Central memory CD8-positive, alpha-beta T cell (primary cell): ENCODE measurements around the gene ASH1L.
A peak's percentile ranks its signal among the peaks of the same experiment; 100 is the strongest.
"Not testable (repeated sequence)": the region's sequence is repeated elsewhere in the genome, so short reads cannot be mapped to it uniquely, and the experiment has no call there.

Source experiments
- ATAC-seq: fragments of 150-1000 bp; cut with Tn5 transposase; replicated peaks from 2 replicates; pipeline ENCODE4 v1.10.0; 2022; ENCODE audit warnings: mild to moderate bottlenecking, moderate FRiP score, moderate number of reproducible peaks; ENCODE audit not compliant: poor library complexity, severe bottlenecking; ENCODE audit errors: extremely low read depth
- DNase-seq, 2 donors: peaks; one replicate each; pipeline ENCODE4 v3.0.0; 2021; ENCODE audit warnings: low spot score in 2 of 2
- H3K27ac Mint-ChIP-seq: one replicate; pipeline ENCODE4 v1.8.0; 2022; ENCODE audit warnings: low read depth, mild to moderate bottlenecking, moderate library complexity, mixed read lengths
- H3K27me3 Mint-ChIP-seq: one replicate; pipeline ENCODE4 v1.8.0; 2022; ENCODE audit warnings: mixed read lengths
- H3K36me3 Mint-ChIP-seq: one replicate; pipeline ENCODE4 v1.8.0; 2022; ENCODE audit warnings: mild to moderate bottlenecking, moderate library complexity, mixed read lengths; ENCODE audit not compliant: insufficient read depth
- H3K4me1 Mint-ChIP-seq: one replicate; pipeline ENCODE4 v1.8.0; 2022; ENCODE audit warnings: mixed read lengths
- H3K4me3 Mint-ChIP-seq: one replicate; pipeline ENCODE4 v1.8.0; 2022; ENCODE audit warnings: mild to moderate bottlenecking, moderate library complexity, mixed read lengths
- H3K9me3 Mint-ChIP-seq: one replicate; pipeline ENCODE4 v1.8.0; 2022; ENCODE audit warnings: mixed read lengths

ASH1L gene

GRCh38 chr1:155589282-155589681 is 26.7 kb upstream of the ASH1L start:
- not testable (repeated sequence) for H3K27ac Mint-ChIP-seq, H3K4me3 Mint-ChIP-seq, H3K4me1 Mint-ChIP-seq, H3K36me3 Mint-ChIP-seq, H3K27me3 Mint-ChIP-seq, DNase-seq, H3K9me3 Mint-ChIP-seq, ATAC-seq

DNA sequence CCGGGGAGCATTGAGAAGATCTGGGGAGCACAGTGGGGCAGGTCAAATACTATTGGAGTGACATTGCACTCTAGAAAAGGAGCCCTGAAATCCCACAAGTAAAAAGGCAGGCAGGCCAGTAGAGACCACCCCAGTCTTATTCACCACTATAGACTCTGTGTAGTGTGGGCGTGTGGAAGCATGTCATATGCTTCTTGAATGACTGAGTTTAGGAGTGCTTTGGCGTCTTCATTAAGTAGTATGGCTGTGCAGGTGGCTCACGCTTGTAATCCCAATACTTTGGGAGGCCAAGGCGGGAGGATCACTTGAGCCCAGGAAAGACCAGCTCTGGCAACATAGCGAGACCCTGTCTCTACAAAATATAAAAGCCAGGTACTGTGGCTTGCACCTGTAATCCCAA is 21.2 kb upstream of the ASH1L start:
- H3K9me3 Mint-ChIP-seq, H3K4me3 Mint-ChIP-seq, H3K4me1 Mint-ChIP-seq, H3K27ac Mint-ChIP-seq, DNase-seq, ATAC-seq, H3K27me3 Mint-ChIP-seq, H3K36me3 Mint-ChIP-seq: not testable (repeated sequence)

DNA sequence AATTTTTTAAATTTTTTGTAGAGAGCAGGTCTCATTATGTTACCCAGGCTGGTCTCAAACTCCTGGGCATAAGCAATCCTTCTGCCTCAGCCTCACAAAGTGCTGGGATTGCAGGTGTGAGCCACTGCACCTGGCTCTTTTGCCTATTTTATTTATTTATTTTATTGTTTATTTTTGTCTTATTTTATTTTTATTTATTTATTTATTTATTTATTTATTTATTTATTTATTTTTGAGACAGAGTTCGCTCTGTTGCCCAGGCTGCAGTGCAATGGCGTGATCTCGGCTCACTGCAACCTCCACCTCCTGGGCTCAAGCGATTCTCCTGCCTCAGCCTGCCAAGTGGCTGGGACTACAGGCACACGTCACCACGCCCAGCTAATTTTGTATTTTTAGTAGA is 13.0 kb upstream of the ASH1L start:
- ATAC-seq, H3K4me1 Mint-ChIP-seq, H3K27me3 Mint-ChIP-seq, H3K9me3 Mint-ChIP-seq, H3K27ac Mint-ChIP-seq, DNase-seq, H3K36me3 Mint-ChIP-seq, H3K4me3 Mint-ChIP-seq: not testable (repeated sequence)

DNA sequence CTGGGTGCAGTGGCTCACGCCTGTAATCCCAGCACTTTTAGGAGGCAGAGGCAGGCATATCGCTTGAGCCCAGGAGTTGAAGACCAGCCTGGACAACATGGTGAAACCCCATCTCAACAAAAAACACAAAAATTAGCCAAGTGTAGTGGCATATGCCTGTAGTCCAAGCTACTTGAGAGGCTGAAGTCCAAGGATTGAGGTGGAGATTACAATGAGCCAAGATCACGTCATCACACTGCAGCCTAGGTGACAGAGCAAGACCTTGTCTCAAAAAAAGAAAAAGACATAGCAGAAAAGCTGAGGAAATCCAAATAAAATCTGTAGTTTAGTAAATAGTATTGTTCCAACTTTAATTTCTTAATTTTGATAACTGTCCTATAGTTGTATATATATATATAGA is 11.5 kb upstream of the ASH1L start:
- no peak for ATAC-seq
- DNase-seq = no peak
- H3K4me1 Mint-ChIP-seq = peaks cover 10% of the 10 kb centered on the region
- no peak overlapping the region for H3K4me3 Mint-ChIP-seq
- H3K27me3 Mint-ChIP-seq = no peaks in the 10 kb centered on the region
- H3K36me3 Mint-ChIP-seq = peaks cover 6% of the 10 kb centered on the region
- no peaks in the 10 kb centered on the region for H3K9me3 Mint-ChIP-seq
- no peak overlapping the region for H3K27ac Mint-ChIP-seq

- Mint-ChIP-seq H3K4me3 (no peak overlapping the region), H3K9me3 (no peaks in the 10 kb centered on the region), H3K27me3 (no peaks in the 10 kb centered on the region), H3K4me1 (peaks cover 10% of the 10 kb centered on the region), H3K36me3 (peaks cover 12% of the 10 kb centered on the region), H3K27ac (no peak overlapping the region)
- ATAC-seq (no peak), DNase-seq (no peak)
Measured at GRCh38 chr1:155570593-155570990, 8.0 kb upstream of the ASH1L start.

GRCh38 chr1:155569988-155570592 is 7.5 kb upstream of the ASH1L start:
- Mint-ChIP-seq H3K27ac (peak overlapping the region; percentile 67), H3K4me1 (peaks cover 10% of the 10 kb centered on the region), H3K4me3 (no peak overlapping the region), H3K27me3 (no peaks in the 10 kb centered on the region), H3K9me3 (no peaks in the 10 kb centered on the region), H3K36me3 (peaks cover 12% of the 10 kb centered on the region)
- no peak for DNase-seq
- no peak for ATAC-seq

- peak; percentile 31 for ATAC-seq
- H3K27me3 Mint-ChIP-seq, H3K9me3 Mint-ChIP-seq, DNase-seq: not testable (repeated sequence)
- Mint-ChIP-seq H3K27ac (peak overlapping the region; percentile 98), H3K4me1 (peaks cover 26% of the 10 kb centered on the region), H3K36me3 (peaks cover 33% of the 10 kb centered on the region), H3K4me3 (peak overlapping the region; percentile 95)
Measured at GRCh38 chr1:155563377-155564022, 897 bp upstream of the ASH1L start.

DNA sequence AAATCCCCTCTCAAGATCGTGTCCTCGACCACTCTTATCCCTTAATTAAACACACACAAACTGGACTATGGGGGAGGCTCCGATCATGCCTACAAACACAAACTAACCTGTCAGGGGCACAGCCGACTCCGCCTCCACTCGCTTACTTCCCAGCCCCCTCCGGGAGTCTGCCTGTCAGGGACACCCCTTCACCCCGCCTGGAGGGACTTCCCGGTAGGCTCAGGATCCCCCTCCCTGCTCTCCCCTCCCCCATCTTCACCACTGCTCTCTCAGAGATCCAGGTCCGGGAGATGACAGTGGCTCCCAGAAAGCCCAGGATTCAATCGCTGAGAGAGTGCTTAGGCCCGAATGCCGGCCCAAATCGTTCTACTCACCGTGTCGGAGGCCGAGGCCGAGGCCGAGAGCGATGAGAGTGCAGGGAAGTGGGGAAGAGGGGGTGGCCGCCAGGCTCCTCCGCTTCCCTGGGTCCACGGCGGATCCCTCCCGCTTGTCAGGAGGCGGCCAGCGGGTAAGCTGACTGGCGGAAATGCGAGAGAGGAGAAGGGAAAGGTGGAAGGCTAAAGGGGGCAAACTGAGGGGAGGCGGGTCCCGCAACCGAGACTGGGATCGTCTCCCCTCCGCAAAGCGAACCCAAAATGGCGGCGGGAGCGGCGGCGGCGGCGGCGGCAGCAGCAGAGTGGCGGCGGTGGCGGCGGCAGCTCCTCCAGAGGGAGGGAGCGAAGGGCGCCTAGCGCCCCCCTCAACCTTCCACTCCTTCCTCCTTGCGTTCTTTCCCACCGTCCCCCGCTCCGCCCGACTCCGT is 623 bp downstream of the ASH1L start:
- H3K27ac Mint-ChIP-seq = peak overlapping the region; percentile 98
- H3K4me1 Mint-ChIP-seq = peaks cover 26% of the 10 kb centered on the region
- not testable (repeated sequence) for H3K9me3 Mint-ChIP-seq, H3K27me3 Mint-ChIP-seq
- peak; percentile 30 for ATAC-seq
- peaks cover 37% of the 10 kb centered on the region for H3K36me3 Mint-ChIP-seq
- peak; percentile 41 to 43 for DNase-seq
- H3K4me3 Mint-ChIP-seq = peak overlapping the region; percentile 95

- no peaks in the 10 kb centered on the region for H3K27me3 Mint-ChIP-seq
- DNase-seq (no peak), ATAC-seq (no peak)
- no peak overlapping the region for H3K27ac Mint-ChIP-seq
- peaks cover 31% of the 10 kb centered on the region for H3K4me1 Mint-ChIP-seq
- H3K9me3 Mint-ChIP-seq = no peaks in the 10 kb centered on the region
- H3K36me3 Mint-ChIP-seq = peaks cover 23% of the 10 kb centered on the region
- H3K4me3 Mint-ChIP-seq = no peak overlapping the region
Measured at GRCh38 chr1:155555915-155556314, 6.7 kb downstream of the ASH1L start.

GRCh38 chr1:155553349-155553748 is 9.3 kb downstream of the ASH1L start:
- peaks cover 17% of the 10 kb centered on the region for H3K36me3 Mint-ChIP-seq
- DNase-seq = no peak
- no peaks in the 10 kb centered on the region for H3K27me3 Mint-ChIP-seq
- no peak for ATAC-seq
- peaks cover 38% of the 10 kb centered on the region for H3K4me1 Mint-ChIP-seq
- no peaks in the 10 kb centered on the region for H3K9me3 Mint-ChIP-seq
- peak overlapping the region; percentile 16 for H3K27ac Mint-ChIP-seq
- no peak overlapping the region for H3K4me3 Mint-ChIP-seq

GRCh38 chr1:155548706-155549105 is 13.9 kb downstream of the ASH1L start:
- Mint-ChIP-seq H3K27me3 (no peaks in the 10 kb centered on the region), H3K36me3 (peaks cover 11% of the 10 kb centered on the region), H3K4me1 (peaks cover 50% of the 10 kb centered on the region), H3K4me3 (no peak overlapping the region), H3K27ac (no peak overlapping the region), H3K9me3 (no peaks in the 10 kb centered on the region)
- ATAC-seq (no peak), DNase-seq (no peak)

GRCh38 chr1:155540000-155540874 is 22.4 kb downstream of the ASH1L start:
- no peaks in the 10 kb centered on the region for H3K27me3 Mint-ChIP-seq
- no peaks in the 10 kb centered on the region for H3K9me3 Mint-ChIP-seq
- H3K4me3 Mint-ChIP-seq = peak overlapping the region; percentile 43
- peak overlapping the region; percentile 84 for H3K27ac Mint-ChIP-seq
- peaks cover 6% of the 10 kb centered on the region for H3K36me3 Mint-ChIP-seq
- ATAC-seq (no peak), DNase-seq (no peak)
- H3K4me1 Mint-ChIP-seq = peaks cover 47% of the 10 kb centered on the region
